Ovary (tissue), 9 donors: ENCODE results near the gene MAG. TPM values are rescaled to one million over a fixed set of nuclear protein-coding genes. Genes with fewer than 3 reads are reported as not detected.

Source experiments
- DNase-seq, 5 donors: peaks; one replicate each; pipeline ENCODE4 v3.0.0-alpha.2; 2019 to 2020
- H3K27ac ChIP-seq, 2 donors: fragments of 200-600 bp; one replicate each; pipeline versions ENCODE4 v1.5.1 to v1.8.0; 2019 to 2022
- H3K27me3 ChIP-seq: fragments of 200-600 bp; one replicate; pipeline ENCODE4 v1.8.0; 2022
- H3K36me3 ChIP-seq: fragments of 200-600 bp; sonication (generic); one replicate; pipeline ENCODE4 v1.5.1; 2019
- H3K4me1 ChIP-seq: one replicate; pipeline ENCODE4 v1.8.1; 2013; ENCODE audit warnings: mild to moderate bottlenecking, moderate library complexity; ENCODE audit not compliant: insufficient read depth
- H3K4me3 ChIP-seq: fragments of 200-600 bp; sonication (generic); one replicate; pipeline ENCODE4 v1.5.1; 2017
- H3K9me3 ChIP-seq, 2 donors: fragments of 200-600 bp in 1 of 2; sonication (generic) in 1 of 2; one replicate each; pipeline versions ENCODE4 v1.5.1 to v1.8.1; 2013 to 2019; ENCODE audit warnings: mild to moderate bottlenecking in 1 of 2, moderate library complexity in 1 of 2
- CTCF ChIP-seq, 3 donors: fragments of 450-650 bp in 2 of 3; fragments of 200-600 bp in 1 of 3; IDR thresholded peaks; one replicate each; pipeline versions ENCODE4 v1.5.1 to v1.8.0; 2016 to 2022; ENCODE audit warnings: antibody characterized with exemption in 3 of 3, mild to moderate bottlenecking in 1 of 3
- EP300 ChIP-seq: sonication (generic); formaldehyde crosslinking; IDR thresholded peaks from one replicate; pipeline ENCODE4 v1.6.1; 2017; ENCODE audit warnings: antibody characterized with exemption
- POLR2A ChIP-seq: fragments of 450-650 bp; IDR thresholded peaks from one replicate; pipeline ENCODE4 v1.6.1; 2017; ENCODE audit warnings: antibody characterized with exemption, mild to moderate bottlenecking, moderate library complexity
- WGBS, 3 donors: extraction: QIAGEN DNeasy Blood & Tissue Kit in 1 of 3; methylation state at CpG; one replicate each; pipeline versions ENCODE4 v1.1.5 to v1.1.7; 2013 to 2017; 5-methylcytosine and 5-hydroxymethylcytosine counted together
- intact Hi-C, 4 donors: fragments of 100-400 bp; cut with DNase I; formaldehyde crosslinking; loops; one replicate each; pipeline versions ENCODE4 v1.11.0 to v1.15.1; 2022 to 2023
- polyA plus RNA-seq, 2 donors: library from polyadenylated mRNA; stranded (reverse); fragments of 200-250 nt in 1 of 2; fragments of 350-450 nt in 1 of 2; fragmentation: Illumina TruSeq in 1 of 2; extraction: RNeasy Lipid Tissue Mini Kit (QIAGEN cat#74804) in 1 of 2; gene quantifications; one replicate each; pipeline ENCODE4 v1.2.3, GENCODE V29; 2013 to 2014
- total RNA-seq, 7 donors: library from RNA; depleted of rRNA in 2 of 7; stranded (reverse); fragments of >200 nt in 2 of 7; fragmentation: NEBNext Ultra II Directional in 3 of 7; extraction: Animal tissue kit (Norgen Biotek cat#: 25700) in 3 of 7; gene quantifications; one replicate each; pipeline versions ENCODE4 v1.1.0 to v1.2.4, GENCODE V29; 2016 to 2023
- donor health status: DM: no; HTN: no; CAD: no; lungs with moderate emphysema.
- donor health status: DM: no; HTN: no; CAD: no.
- donor health status: Bipolar disorder and iron deficiency.
- donor health status: DM: yes; HTN: yes; CAD: no.
- donor health status: DM: no; HTN: no; CAD: no.
- donor health status: DM: yes; HTN: yes; CAD: no.

MAG gene
- total and polyA plus RNA-seq, 9 donors = 1.1 to 146 (median 94.2) TPM

- no peak for TF ChIP-seq EP300
- TF ChIP-seq POLR2A = no peak
- TF ChIP-seq CTCF (IDR thresholded peaks at IDR 0.05) = no peak
- no peak overlapping the region for H3K27ac ChIP-seq
- 82 to 89% (median 88%) methylated on average over 20 of the region's 20 CpGs for WGBS, 3 donors
Measured at GRCh38 chr19:35290381-35291127, 1.4 kb upstream of the MAG start.

GRCh38 chr19:35291259-35291658 is 702 bp upstream of the MAG start:
- WGBS, 3 donors = 84 to 92% (median 86%) methylated on average over 6 of the region's 6 CpGs
- H3K27me3 ChIP-seq = no peaks in the 10 kb centered on the region
- H3K9me3 ChIP-seq = no peaks in the 10 kb centered on the region
- no peak overlapping the region for H3K4me3 ChIP-seq
- no peak overlapping the region for H3K27ac ChIP-seq
- H3K4me1 ChIP-seq = no peaks in the 10 kb centered on the region
- intact Hi-C loops = no loop called here
- no peak for DNase-seq
- no peaks in the 10 kb centered on the region for H3K36me3 ChIP-seq
- TF ChIP-seq POLR2A = no peak
- TF ChIP-seq CTCF (IDR thresholded peaks at IDR 0.05) = no peak
- TF ChIP-seq EP300 = no peak

More at GRCh38 chr19:35290381-35291127, 1.4 kb upstream of the MAG start:
- no peak for DNase-seq
- Histone ChIP-seq H3K4me1 (peaks cover 3% of the 10 kb centered on the region), H3K36me3 (no peaks in the 10 kb centered on the region), H3K27me3 (no peaks in the 10 kb centered on the region), H3K9me3 (no peaks in the 10 kb centered on the region), H3K4me3 (no peak overlapping the region)
- intact Hi-C loops = no loop called here

GRCh38 chr19:35292421-35293362 is 731 bp downstream of the MAG start:
- Histone ChIP-seq H3K4me1 (no peaks in the 10 kb centered on the region), H3K9me3 (no peaks in the 10 kb centered on the region), H3K4me3 (no peak overlapping the region), H3K36me3 (no peaks in the 10 kb centered on the region), H3K27me3 (no peaks in the 10 kb centered on the region), H3K27ac (no peak overlapping the region)
- no peak for TF ChIP-seq POLR2A
- no peak for TF ChIP-seq CTCF (IDR thresholded peaks at IDR 0.05)
- no peak for TF ChIP-seq EP300
- intact Hi-C loops = no loop called here
- no peak for DNase-seq
- 71 to 80% (median 75%) methylated on average over 23 of the region's 23 CpGs for whole genome bisulfite sequencing, 3 donors

GRCh38 chr19:35293363-35293739 is 1.4 kb downstream of the MAG start:
- TF ChIP-seq CTCF (IDR thresholded peaks at IDR 0.05) (no peak), EP300 (no peak), POLR2A (no peak)
- WGBS, 3 donors = 23 to 41% (median 28%) methylated on average over 7 of the region's 7 CpGs
- Histone ChIP-seq H3K36me3 (no peaks in the 10 kb centered on the region), H3K27me3 (no peaks in the 10 kb centered on the region), H3K9me3 (no peaks in the 10 kb centered on the region), H3K27ac (no peak overlapping the region), H3K4me1 (no peaks in the 10 kb centered on the region), H3K4me3 (no peak overlapping the region)
- intact Hi-C loops = no loop called here
- DNase-seq = no peak
